ENCODE results near the gene TOMM22.

Gene TOMM22

DNA sequence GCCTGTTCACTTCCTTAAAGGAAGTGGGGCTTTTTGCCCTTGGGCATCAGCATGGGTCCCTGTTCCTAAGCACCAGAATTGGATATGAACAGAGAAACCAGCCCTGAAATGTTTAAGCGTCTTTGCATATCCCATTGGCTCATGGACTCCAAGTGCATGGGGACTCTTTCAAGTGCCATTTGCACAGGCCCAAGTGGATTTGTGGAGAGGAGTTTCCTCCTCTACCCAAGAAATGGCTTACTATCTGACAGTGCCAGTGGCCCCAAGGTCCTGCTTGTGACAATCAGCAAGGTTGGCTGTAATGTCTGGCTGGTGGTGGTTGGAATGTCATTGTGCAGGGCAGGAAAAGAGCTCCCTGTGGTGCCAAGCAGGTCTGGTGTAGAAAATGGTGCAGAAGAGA, 4.0 kb downstream of the TOMM22 start:
- no peak overlapping the region for H2BK12ac ChIP-seq (ENCODE audit: low read length in 2 of 2)
- H3K36me3 ChIP-seq (ENCODE audit: control insufficient read depth in 1 of 2, insufficient read depth in 2 of 2, low read depth in 1 of 2, low read length in 2 of 2): peaks cover 55 to 75% of the 10 kb centered on the region in 2 experiments
- no peak overlapping the region for H3K18ac ChIP-seq (ENCODE audit: low read depth in 1 of 2, low read length in 2 of 2)
- H2BK120ac ChIP-seq (ENCODE audit: low read depth, low read length): no peak overlapping the region
- H3K4me3 ChIP-seq (ENCODE audit: insufficient read depth in 1 of 2, low read depth in 1 of 2, low read length in 2 of 2): no peak overlapping the region
- no peak overlapping the region for H3K4ac ChIP-seq (ENCODE audit: low read depth in 1 of 2, low read length in 2 of 2)
- H4K91ac ChIP-seq (ENCODE audit: low read length): no peak overlapping the region
- H2BK15ac ChIP-seq (ENCODE audit: low read depth, poor library complexity, severe bottlenecking): no peak overlapping the region
- no peaks in the 10 kb centered on the region for H3K27me3 ChIP-seq (ENCODE audit: control insufficient read depth in 1 of 2, insufficient read depth in 1 of 2, low read length in 2 of 2)
- no peak overlapping the region for H2AK5ac ChIP-seq (ENCODE audit: low read length, severe bottlenecking)
- H3K14ac ChIP-seq (ENCODE audit: low read length in 2 of 2): no peak overlapping the region
- no peak overlapping the region for H4K8ac ChIP-seq (ENCODE audit: low read length)
- peaks cover 10% of the 10 kb centered on the region for H3K4me1 ChIP-seq (ENCODE audit: control insufficient read depth, insufficient read depth, low read depth, low read length)
- H3K9ac ChIP-seq (ENCODE audit: low read length): no peak overlapping the region
- no peaks in the 10 kb centered on the region for H3K9me3 ChIP-seq (ENCODE audit: control insufficient read depth, low read length)
- 100% methylated on average over 1 of the region's 1 CpG for WGBS
- H3K23ac ChIP-seq (ENCODE audit: low read length in 2 of 2): no peak overlapping the region
- no peak overlapping the region for H3K4me2 ChIP-seq (ENCODE audit: low read length, poor library complexity, severe bottlenecking)
- H3K27ac ChIP-seq (ENCODE audit: low read length, poor library complexity, severe bottlenecking): no peak overlapping the region
- no peak for DNase-seq
- no peak overlapping the region for H2AFZ ChIP-seq (ENCODE audit: low read depth, low read length)
- H3K79me1 ChIP-seq (replicated peaks; ENCODE audit: low read length, poor library complexity, severe bottlenecking): peaks cover 42% of the 10 kb centered on the region
- no peak overlapping the region for H2BK5ac ChIP-seq (ENCODE audit: low read depth, low read length, poor library complexity, severe bottlenecking)

DNA sequence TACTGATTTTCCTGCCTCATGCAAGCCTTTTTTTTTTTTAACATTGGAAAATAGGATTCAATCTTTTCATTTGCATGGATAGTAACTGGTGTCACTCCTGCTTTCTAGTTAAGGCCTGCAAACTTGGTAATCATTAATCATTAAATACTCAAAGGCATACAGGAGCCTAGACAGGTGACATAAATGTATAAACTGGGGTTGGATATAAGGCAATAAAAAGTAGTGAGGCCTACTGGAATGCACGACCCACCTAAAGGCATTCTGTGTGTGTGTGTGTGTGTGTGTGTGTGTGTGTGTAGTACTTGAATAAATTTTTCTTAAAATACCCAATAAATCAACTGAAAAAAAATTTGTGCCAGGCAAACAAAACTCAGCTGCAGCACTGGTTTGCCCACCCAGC, 7.9 kb downstream of the TOMM22 start:
- H3K4me2 ChIP-seq (ENCODE audit: low read length, poor library complexity, severe bottlenecking): no peak overlapping the region

DNA sequence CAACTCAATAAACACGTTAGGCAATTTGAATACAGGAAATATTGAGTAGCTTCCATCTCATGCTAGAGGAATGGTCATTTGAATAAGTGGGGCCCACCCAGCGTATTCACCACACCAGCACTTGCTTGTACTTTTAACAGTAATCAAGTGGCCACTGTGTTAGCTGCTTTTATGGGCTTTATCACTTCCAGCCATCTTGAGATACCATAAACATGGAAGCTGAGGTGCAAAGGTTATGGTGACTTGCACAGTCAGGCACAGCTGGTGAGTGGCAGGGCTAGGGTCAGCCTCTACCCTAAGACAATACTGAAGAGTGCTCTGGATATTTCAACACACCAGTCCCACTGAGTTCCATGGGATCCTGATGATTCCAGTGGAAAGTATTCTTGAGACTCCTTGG, 12.3 kb downstream of the TOMM22 start:
- Histone ChIP-seq H3K27ac (ENCODE audit: low read length, poor library complexity, severe bottlenecking) (no peak overlapping the region), H3K23ac (ENCODE audit: low read length in 2 of 2) (no peak overlapping the region), H3K9me3 (ENCODE audit: control insufficient read depth, low read length) (no peaks in the 10 kb centered on the region), H3K27me3 (ENCODE audit: control insufficient read depth in 1 of 2, insufficient read depth in 1 of 2, low read length in 2 of 2) (no peaks in the 10 kb centered on the region), H3K4me3 (ENCODE audit: insufficient read depth in 1 of 2, low read depth in 1 of 2, low read length in 2 of 2) (no peak overlapping the region), H2BK12ac (ENCODE audit: low read length in 2 of 2) (no peak overlapping the region), H3K4me1 (ENCODE audit: control insufficient read depth, insufficient read depth, low read depth, low read length) (peaks cover 14% of the 10 kb centered on the region), H3K18ac (ENCODE audit: low read depth in 1 of 2, low read length in 2 of 2) (no peak overlapping the region), H4K8ac (ENCODE audit: low read length) (no peak overlapping the region), H3K9ac (ENCODE audit: low read length) (no peak overlapping the region), H3K36me3 (ENCODE audit: control insufficient read depth in 1 of 2, insufficient read depth in 2 of 2, low read depth in 1 of 2, low read length in 2 of 2) (peaks cover 15 to 58% of the 10 kb centered on the region in 2 experiments), H2AK5ac (ENCODE audit: low read length, severe bottlenecking) (no peak overlapping the region), H2AFZ (ENCODE audit: low read depth, low read length) (no peak overlapping the region), H2BK5ac (ENCODE audit: low read depth, low read length, poor library complexity, severe bottlenecking) (no peak overlapping the region), H2BK15ac (ENCODE audit: low read depth, poor library complexity, severe bottlenecking) (no peak overlapping the region), H4K91ac (ENCODE audit: low read length) (no peak overlapping the region), H3K4me2 (ENCODE audit: low read length, poor library complexity, severe bottlenecking) (no peak overlapping the region), H2BK120ac (ENCODE audit: low read depth, low read length) (no peak overlapping the region), H3K4ac (ENCODE audit: low read depth in 1 of 2, low read length in 2 of 2) (no peak overlapping the region), H3K14ac (ENCODE audit: low read length in 2 of 2) (no peak overlapping the region), H3K79me1 (replicated peaks; ENCODE audit: low read length, poor library complexity, severe bottlenecking) (peaks cover 12% of the 10 kb centered on the region)
- peak; percentile 93 for DNase-seq
- WGBS: 37% methylated on average over 2 of the region's 2 CpGs

More for the DNA sequence above, 7.9 kb downstream of the TOMM22 start:
- H3K4me3 ChIP-seq (ENCODE audit: insufficient read depth in 1 of 2, low read depth in 1 of 2, low read length in 2 of 2): no peak overlapping the region
- no peak overlapping the region for H2BK12ac ChIP-seq (ENCODE audit: low read length in 2 of 2)
- no peak overlapping the region for H3K9ac ChIP-seq (ENCODE audit: low read length)
- no peak overlapping the region for H3K23ac ChIP-seq (ENCODE audit: low read length in 2 of 2)
- no peaks in the 10 kb centered on the region for H3K27me3 ChIP-seq (ENCODE audit: control insufficient read depth in 1 of 2, insufficient read depth in 1 of 2, low read length in 2 of 2)
- no peak overlapping the region for H2AK5ac ChIP-seq (ENCODE audit: low read length, severe bottlenecking)
- H4K91ac ChIP-seq (ENCODE audit: low read length): no peak overlapping the region
- peaks cover 46 to 87% of the 10 kb centered on the region in 2 experiments for H3K36me3 ChIP-seq (ENCODE audit: control insufficient read depth in 1 of 2, insufficient read depth in 2 of 2, low read depth in 1 of 2, low read length in 2 of 2)
- H3K4me1 ChIP-seq (ENCODE audit: control insufficient read depth, insufficient read depth, low read depth, low read length): peaks cover 2% of the 10 kb centered on the region
- no peak overlapping the region for H2BK5ac ChIP-seq (ENCODE audit: low read depth, low read length, poor library complexity, severe bottlenecking)
- no peak overlapping the region for H3K27ac ChIP-seq (ENCODE audit: low read length, poor library complexity, severe bottlenecking)
- no peak overlapping the region for H3K14ac ChIP-seq (ENCODE audit: low read length in 2 of 2)
- H2AFZ ChIP-seq (ENCODE audit: low read depth, low read length): no peak overlapping the region
- DNase-seq: no peak
- H3K4ac ChIP-seq (ENCODE audit: low read depth in 1 of 2, low read length in 2 of 2): no peak overlapping the region
- peaks cover 38% of the 10 kb centered on the region for H3K79me1 ChIP-seq (replicated peaks; ENCODE audit: low read length, poor library complexity, severe bottlenecking)
- H4K8ac ChIP-seq (ENCODE audit: low read length): no peak overlapping the region
- H2BK120ac ChIP-seq (ENCODE audit: low read depth, low read length): no peak overlapping the region
- WGBS: no CpG with 5 or more reads among the region's 1 CpG
- no peak overlapping the region for H2BK15ac ChIP-seq (ENCODE audit: low read depth, poor library complexity, severe bottlenecking)
- no peaks in the 10 kb centered on the region for H3K9me3 ChIP-seq (ENCODE audit: control insufficient read depth, low read length)
- H3K18ac ChIP-seq (ENCODE audit: low read depth in 1 of 2, low read length in 2 of 2): no peak overlapping the region

GRCh38 chr22:38694940-38695339, 13.2 kb downstream of the TOMM22 start:
- no peak overlapping the region for H3K4me3 ChIP-seq (ENCODE audit: insufficient read depth in 1 of 2, low read depth in 1 of 2, low read length in 2 of 2)
- H3K4me2 ChIP-seq (ENCODE audit: low read length, poor library complexity, severe bottlenecking): no peak overlapping the region
- peaks cover 12% of the 10 kb centered on the region for H3K4me1 ChIP-seq (ENCODE audit: control insufficient read depth, insufficient read depth, low read depth, low read length)
- no peaks in the 10 kb centered on the region for H3K27me3 ChIP-seq (ENCODE audit: control insufficient read depth in 1 of 2, insufficient read depth in 1 of 2, low read length in 2 of 2)
- DNase-seq: no peak
- no peak overlapping the region for H3K4ac ChIP-seq (ENCODE audit: low read depth in 1 of 2, low read length in 2 of 2)
- H2AK5ac ChIP-seq (ENCODE audit: low read length, severe bottlenecking): no peak overlapping the region
- H3K14ac ChIP-seq (ENCODE audit: low read length in 2 of 2): no peak overlapping the region
- no peak overlapping the region for H4K8ac ChIP-seq (ENCODE audit: low read length)
- H2BK5ac ChIP-seq (ENCODE audit: low read depth, low read length, poor library complexity, severe bottlenecking): no peak overlapping the region
- H3K36me3 ChIP-seq (ENCODE audit: control insufficient read depth in 1 of 2, insufficient read depth in 2 of 2, low read depth in 1 of 2, low read length in 2 of 2): peaks cover 11 to 53% of the 10 kb centered on the region in 2 experiments
- H3K18ac ChIP-seq (ENCODE audit: low read depth in 1 of 2, low read length in 2 of 2): no peak overlapping the region
- H3K9ac ChIP-seq (ENCODE audit: low read length): no peak overlapping the region
- no peaks in the 10 kb centered on the region for H3K9me3 ChIP-seq (ENCODE audit: control insufficient read depth, low read length)
- no peak overlapping the region for H3K23ac ChIP-seq (ENCODE audit: low read length in 2 of 2)
- H2BK15ac ChIP-seq (ENCODE audit: low read depth, poor library complexity, severe bottlenecking): no peak overlapping the region
- peaks cover 8% of the 10 kb centered on the region for H3K79me1 ChIP-seq (replicated peaks; ENCODE audit: low read length, poor library complexity, severe bottlenecking)
- H2BK120ac ChIP-seq (ENCODE audit: low read depth, low read length): no peak overlapping the region
- H4K91ac ChIP-seq (ENCODE audit: low read length): no peak overlapping the region
- H2AFZ ChIP-seq (ENCODE audit: low read depth, low read length): no peak overlapping the region
- no peak overlapping the region for H3K27ac ChIP-seq (ENCODE audit: low read length, poor library complexity, severe bottlenecking)
- WGBS: 68% methylated on average over 2 of the region's 3 CpGs
- H2BK12ac ChIP-seq (ENCODE audit: low read length in 2 of 2): no peak overlapping the region

All from mesenchymal stem cell (in vitro differentiated cells and primary cell).